Small intestine (tissue), 7 donors: ENCODE data around the gene CAMSAP2. TPM values are rescaled to one million over a fixed set of nuclear protein-coding genes. Genes with fewer than 3 reads are reported as not detected.
A peak's percentile ranks its signal among the peaks of the same experiment; 100 is the strongest.

ENCODE experiments used
- DNase-seq, 2 donors: peaks; one replicate each; pipeline versions ENCODE4 v3.0.0 to v3.0.0-alpha.2; 2013
- FAIRE-seq: peaks from 2 replicates; lab custom pipeline; 2012; peaks lifted over from hg19 to GRCh38; lab: Jason Lieb, UNC
- H3K27ac ChIP-seq, 3 donors: one replicate each; pipeline ENCODE4 v1.5.1; 2013; ENCODE audit warnings: low read length in 2 of 3, mild to moderate bottlenecking in 2 of 3, control low read depth in 1 of 3, inconsistent platforms in 1 of 3, low read depth in 1 of 3, moderate library complexity in 1 of 3
- H3K27me3 ChIP-seq, 3 donors: one replicate each; pipeline ENCODE4 v1.6.1; 2013; ENCODE audit warnings: low read length in 3 of 3, inconsistent platforms in 1 of 3; ENCODE audit not compliant: control insufficient read depth in 3 of 3, insufficient read depth in 3 of 3
- H3K36me3 ChIP-seq, 3 donors: one replicate each; pipeline ENCODE4 v1.6.1; 2013; ENCODE audit warnings: low read length in 3 of 3, inconsistent platforms in 1 of 3, low read depth in 1 of 3, mild to moderate bottlenecking in 1 of 3, moderate library complexity in 1 of 3; ENCODE audit not compliant: control insufficient read depth in 3 of 3, insufficient read depth in 2 of 3
- H3K4me1 ChIP-seq, 3 donors: one replicate each; pipeline ENCODE4 v1.6.1; 2013; ENCODE audit warnings: low read length in 2 of 3, inconsistent platforms in 1 of 3, low read depth in 1 of 3, mild to moderate bottlenecking in 1 of 3, moderate library complexity in 1 of 3; ENCODE audit not compliant: control insufficient read depth in 3 of 3, insufficient read depth in 2 of 3
- H3K4me3 ChIP-seq, 3 donors: one replicate each; pipeline ENCODE4 v1.5.1; 2013; ENCODE audit warnings: low read length in 3 of 3, control low read depth in 1 of 3, inconsistent platforms in 1 of 3, low read depth in 1 of 3, mild to moderate bottlenecking in 1 of 3, moderate library complexity in 1 of 3
- H3K9me3 ChIP-seq, 2 donors: one replicate each; pipeline ENCODE4 v1.6.1; 2013; ENCODE audit warnings: low read depth in 1 of 2, low read length in 1 of 2; ENCODE audit not compliant: control insufficient read depth in 2 of 2, insufficient read depth in 1 of 2
- WGBS, 3 donors: extraction: QIAGEN DNeasy Blood & Tissue Kit; methylation state at CpG; one replicate each; pipeline ENCODE4 v1.1.7; 2013; 5-methylcytosine and 5-hydroxymethylcytosine counted together
- polyA plus RNA-seq, 4 donors: library from polyadenylated mRNA; stranded (reverse) in 3 of 4; unstranded in 1 of 4; fragments of 200-250 nt in 3 of 4; fragments of 120-200 nt in 1 of 4; gene quantifications; one replicate each; pipeline versions ENCODE4 v1.2.1 to v1.2.3, GENCODE V29; 2013
- donor health status: healthy with polysubstance abuse.
- donor health status: control.
- donor health status: control.
- donor health status: Bipolar disorder and iron deficiency.
- donor health status: healthy.

CAMSAP2 gene
- polyA plus RNA-seq, 4 donors, result 2.0 to 10.8 (median 3.8) TPM

DNA sequence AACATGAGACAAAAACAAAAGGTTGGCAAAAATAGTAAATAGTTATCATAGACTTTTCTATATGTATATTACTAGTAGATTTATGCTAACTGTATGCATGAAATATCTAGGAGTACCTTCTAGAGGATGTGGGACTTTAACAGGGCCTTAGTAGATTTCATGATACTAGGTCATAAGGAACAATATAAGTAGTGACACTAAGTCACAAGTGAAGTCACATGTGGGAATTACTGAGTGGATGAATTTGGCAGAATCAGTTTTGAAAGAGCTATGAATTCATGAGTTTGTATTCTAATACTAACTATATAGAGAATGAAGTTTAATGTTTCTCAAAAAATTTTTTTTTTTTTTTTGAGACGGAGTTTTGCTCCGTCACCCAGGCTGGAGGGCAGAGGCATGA is 81.0 kb downstream of the CAMSAP2 start:
- H3K4me1 ChIP-seq, result no peaks in the 10 kb centered on the region
- H3K27me3 ChIP-seq, result no peaks in the 10 kb centered on the region
- no peak overlapping the region for H3K27ac ChIP-seq
- H3K36me3 ChIP-seq, result peaks cover 0 to 10% (median 0%) of the 10 kb centered on the region in 3 donors
- 96 to 100% (median 97%) methylated on average over 2 of the region's 2 CpGs for WGBS, 3 donors
- H3K9me3 ChIP-seq, result no peaks in the 10 kb centered on the region
- DNase-seq (no peak), FAIRE-seq (no peak)
- no peak overlapping the region for H3K4me3 ChIP-seq

DNA sequence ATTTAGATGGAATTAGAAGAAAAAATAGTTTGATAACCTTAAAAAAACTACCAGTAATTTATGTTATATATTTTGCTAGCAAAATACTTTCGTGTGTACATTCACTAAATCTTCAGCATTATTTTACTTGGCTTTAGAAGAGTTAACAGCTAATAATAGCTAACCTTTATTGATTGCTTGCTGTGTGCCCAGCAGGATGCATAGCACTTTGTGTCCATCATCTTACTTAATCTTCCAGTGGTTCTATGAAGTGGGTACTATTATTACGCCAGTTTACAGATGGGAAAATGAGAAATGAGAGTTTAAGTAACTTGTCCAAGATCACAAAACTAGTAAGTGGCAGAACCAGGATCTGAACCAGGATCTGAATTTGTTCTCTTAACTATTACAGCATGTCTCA is 92.4 kb downstream of the CAMSAP2 start:
- H3K27me3 ChIP-seq, result no peaks in the 10 kb centered on the region
- peaks cover 0 to 11% (median 3%) of the 10 kb centered on the region in 3 donors for H3K36me3 ChIP-seq
- no peaks in the 10 kb centered on the region for H3K4me1 ChIP-seq
- no peak overlapping the region for H3K27ac ChIP-seq
- DNase-seq, result no peak
- no peaks in the 10 kb centered on the region for H3K9me3 ChIP-seq
- no peak for FAIRE-seq
- no peak overlapping the region for H3K4me3 ChIP-seq
- WGBS, 3 donors, result 93 to 96% (median 96%) methylated on average over 2 of the region's 2 CpGs

DNA sequence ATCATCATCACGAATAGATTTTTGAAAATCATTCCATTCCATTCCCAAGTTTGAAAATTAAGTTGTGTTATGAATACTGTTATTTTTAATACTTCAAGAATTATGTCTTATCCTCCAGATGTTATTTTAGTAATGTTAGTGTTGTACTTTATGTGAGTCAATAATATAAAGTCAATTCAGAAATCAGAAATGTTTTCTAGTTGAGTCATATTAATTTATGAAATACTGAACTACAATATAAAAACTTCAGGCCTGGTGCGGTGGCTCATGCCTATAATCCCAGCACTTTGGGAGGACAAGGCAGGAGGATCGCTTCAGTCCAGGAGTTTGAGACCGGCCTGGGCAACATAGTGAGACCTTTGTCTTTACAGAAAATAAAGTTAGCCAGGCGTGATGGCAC is 95.7 kb downstream of the CAMSAP2 start:
- peaks cover 0 to 11% (median 3%) of the 10 kb centered on the region in 3 donors for H3K36me3 ChIP-seq
- no peaks in the 10 kb centered on the region for H3K4me1 ChIP-seq
- 92 to 95% (median 93%) methylated on average over 5 of the region's 5 CpGs for WGBS, 3 donors
- H3K27ac ChIP-seq, result no peak overlapping the region
- no peaks in the 10 kb centered on the region for H3K9me3 ChIP-seq
- no peak overlapping the region for H3K4me3 ChIP-seq
- no peaks in the 10 kb centered on the region for H3K27me3 ChIP-seq
- FAIRE-seq (no peak), DNase-seq (no peak)

GRCh38 chr1:200836213-200836612 is 97.5 kb downstream of the CAMSAP2 start:
- H3K9me3 ChIP-seq, result no peaks in the 10 kb centered on the region
- no peaks in the 10 kb centered on the region for H3K27me3 ChIP-seq
- no peak overlapping the region for H3K4me3 ChIP-seq
- 91 to 94% (median 94%) methylated on average over 3 of the region's 3 CpGs for WGBS, 3 donors
- no peak for DNase-seq
- no peak overlapping the region for H3K27ac ChIP-seq
- peaks cover 0 to 9% (median 3%) of the 10 kb centered on the region in 3 donors for H3K36me3 ChIP-seq
- H3K4me1 ChIP-seq, result no peaks in the 10 kb centered on the region
- FAIRE-seq, result no peak

- Histone ChIP-seq H3K36me3 (peaks cover 0 to 14% (median 3%) of the 10 kb centered on the region in 3 donors), H3K27ac (no peak overlapping the region), H3K9me3 (no peaks in the 10 kb centered on the region), H3K27me3 (no peaks in the 10 kb centered on the region), H3K4me1 (no peaks in the 10 kb centered on the region), H3K4me3 (no peak overlapping the region)
- FAIRE-seq, result peak; percentile 89
- peak; percentile 21 to 30 for DNase-seq
- WGBS, 3 donors, result 39 to 44% (median 39%) methylated on average over 2 of the region's 2 CpGs
Measured at GRCh38 chr1:200837931-200838571, 99.4 kb downstream of the CAMSAP2 start.

- Histone ChIP-seq H3K27ac (no peak overlapping the region), H3K36me3 (peaks cover 0 to 9% (median 0%) of the 10 kb centered on the region in 3 donors), H3K4me1 (no peaks in the 10 kb centered on the region), H3K9me3 (no peaks in the 10 kb centered on the region), H3K27me3 (no peaks in the 10 kb centered on the region), H3K4me3 (no peak overlapping the region)
- 87 to 94% (median 88%) methylated on average over 3 of the region's 3 CpGs for WGBS, 3 donors
- DNase-seq (no peak), FAIRE-seq (no peak)
Measured at GRCh38 chr1:200838676-200839445, 100.2 kb downstream of the CAMSAP2 start.

GRCh38 chr1:200845360-200845759 is 106.7 kb downstream of the CAMSAP2 start:
- no peaks in the 10 kb centered on the region for H3K9me3 ChIP-seq
- H3K27me3 ChIP-seq, result no peaks in the 10 kb centered on the region
- DNase-seq (no peak), FAIRE-seq (no peak)
- 95 to 99% (median 98%) methylated on average over 4 of the region's 4 CpGs for WGBS, 3 donors
- H3K27ac ChIP-seq, result no peak overlapping the region
- peaks cover 0 to 12% (median 7%) of the 10 kb centered on the region in 3 donors for H3K36me3 ChIP-seq
- no peak overlapping the region for H3K4me3 ChIP-seq
- no peaks in the 10 kb centered on the region for H3K4me1 ChIP-seq

- Histone ChIP-seq H3K36me3 (peaks cover 0 to 8% (median 7%) of the 10 kb centered on the region in 3 donors), H3K27me3 (no peaks in the 10 kb centered on the region), H3K27ac (no peak overlapping the region), H3K9me3 (no peaks in the 10 kb centered on the region), H3K4me3 (no peak overlapping the region), H3K4me1 (no peaks in the 10 kb centered on the region)
- FAIRE-seq (no peak), DNase-seq (no peak)
- 82 to 93% (median 92%) methylated on average over 1 of the region's 1 CpG for WGBS, 3 donors
Measured at GRCh38 chr1:200846398-200846797, 107.7 kb downstream of the CAMSAP2 start.
